Thymus (tissue), 11 donors: Measurements from ENCODE around the gene USP34. TPM values are rescaled to one million over a fixed set of nuclear protein-coding genes. Genes with fewer than 3 reads are reported as not detected.

Source experiments
- DNase-seq, 9 donors: peaks; one replicate each; pipeline ENCODE4 v3.0.0-alpha.2; 2013; ENCODE audit warnings: low spot score in 9 of 9, low read depth in 6 of 9, missing footprints in 1 of 9
- H3K27ac ChIP-seq, 2 donors: one replicate each; pipeline ENCODE4 v1.5.1; 2013; ENCODE audit warnings: control low read depth in 1 of 2, low read depth in 1 of 2, low read length in 1 of 2, mild to moderate bottlenecking in 1 of 2, moderate library complexity in 1 of 2
- H3K27me3 ChIP-seq, 2 donors: one replicate each; pipeline ENCODE4 v1.5.1; 2013; ENCODE audit warnings: low read length in 1 of 2; ENCODE audit not compliant: control insufficient read depth in 2 of 2, insufficient read depth in 1 of 2
- H3K36me3 ChIP-seq, 2 donors: one replicate each; pipeline ENCODE4 v1.5.1; 2013; ENCODE audit warnings: low read length in 1 of 2, mild to moderate bottlenecking in 1 of 2, moderate library complexity in 1 of 2; ENCODE audit not compliant: control insufficient read depth in 2 of 2, insufficient read depth in 2 of 2
- H3K4me1 ChIP-seq, 2 donors: one replicate each; pipeline ENCODE4 v1.5.1; 2013; ENCODE audit warnings: low read length in 2 of 2; ENCODE audit not compliant: control insufficient read depth in 2 of 2, insufficient read depth in 2 of 2
- H3K4me3 ChIP-seq, 2 donors: one replicate each; pipeline ENCODE4 v1.5.1; 2013; ENCODE audit warnings: low read length in 2 of 2, control low read depth in 1 of 2, mild to moderate bottlenecking in 1 of 2
- H3K9me3 ChIP-seq, 2 donors: one replicate each; pipeline ENCODE4 v1.5.1; 2013; ENCODE audit warnings: low read length in 1 of 2, mild to moderate bottlenecking in 1 of 2; ENCODE audit not compliant: control insufficient read depth in 2 of 2, insufficient read depth in 1 of 2
- WGBS: extraction: QIAGEN DNeasy Blood & Tissue Kit; methylation state at CpG from one replicate; pipeline ENCODE4 v1.1.7; 2013; 5-methylcytosine and 5-hydroxymethylcytosine counted together
- polyA plus RNA-seq: library from polyadenylated mRNA; stranded (reverse); fragments of 200-250 nt; gene quantifications from one replicate; pipeline ENCODE4 v1.2.3, GENCODE V29; 2013
- total RNA-seq: library from RNA; stranded (reverse); fragments of 120-200 nt; gene quantifications from one replicate; pipeline ENCODE4 v1.2.4, GENCODE V29; 2013
- donor health status: healthy.

Gene USP34
- total and polyA plus RNA-seq, 2 donors = 54.5 to 102 TPM

DNA sequence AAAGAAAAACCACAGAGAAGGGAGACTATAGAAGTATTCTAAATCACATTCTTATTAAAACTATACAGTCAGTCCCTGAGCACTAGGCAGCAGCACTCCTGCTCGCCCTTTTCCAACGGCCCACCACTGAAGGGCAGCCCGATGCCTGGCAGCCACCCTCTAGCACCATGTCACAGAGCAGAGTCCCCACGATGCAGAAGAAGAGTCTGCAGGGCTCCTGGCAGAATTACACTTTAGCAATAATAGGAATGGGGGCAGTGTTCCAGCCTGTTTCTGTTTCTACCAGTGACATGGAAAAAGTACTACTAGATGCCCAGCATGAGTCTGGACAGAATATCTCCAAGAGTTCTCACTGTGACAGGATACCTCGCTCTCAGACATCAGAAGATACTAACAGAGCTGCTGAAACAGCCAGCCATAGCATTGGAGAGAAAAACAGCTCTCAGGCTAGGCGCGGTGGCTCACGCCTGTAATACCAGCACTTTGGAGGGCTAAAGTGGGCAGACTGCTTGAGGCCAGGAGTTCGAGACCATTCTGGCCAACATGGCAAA is 221.3 kb downstream of the USP34 start:
- WGBS = over 99% methylated on average over 9 of the region's 9 CpGs
- Histone ChIP-seq H3K27ac (no peak overlapping the region), H3K4me1 (no peaks in the 10 kb centered on the region), H3K9me3 (no peaks in the 10 kb centered on the region), H3K4me3 (no peak overlapping the region), H3K27me3 (no peaks in the 10 kb centered on the region), H3K36me3 (peaks cover 12 to 52% of the 10 kb centered on the region in 2 donors)
- no peak for DNase-seq

DNA sequence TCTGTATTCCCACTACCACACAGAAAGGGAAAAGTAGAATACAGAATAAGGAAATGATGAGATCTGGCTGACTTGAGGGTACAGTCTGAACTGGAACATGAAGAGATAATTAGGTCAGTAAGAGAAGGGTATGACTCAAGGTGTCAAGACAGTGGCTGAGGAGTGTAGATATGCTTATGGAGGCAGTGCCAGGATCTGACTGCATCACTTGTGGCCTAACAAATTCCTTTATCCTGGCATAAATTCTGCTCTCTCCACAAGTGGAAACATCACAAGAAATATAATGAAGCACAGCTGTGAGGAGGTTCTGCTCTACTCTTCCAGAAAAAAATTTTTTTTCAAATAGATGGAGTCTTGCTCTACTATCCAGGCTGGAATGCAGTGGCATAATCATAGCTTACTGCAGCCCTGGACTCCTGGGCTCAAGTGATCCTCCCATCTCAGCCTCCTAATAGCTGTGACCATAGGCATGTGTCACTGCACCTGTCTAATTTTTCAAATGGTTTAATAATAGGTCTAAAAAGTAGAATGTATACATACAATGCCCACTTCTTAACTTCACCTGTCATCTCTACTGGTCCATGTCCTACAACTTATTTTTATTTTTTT is 223.6 kb downstream of the USP34 start:
- H3K27me3 ChIP-seq = no peaks in the 10 kb centered on the region
- H3K9me3 ChIP-seq = no peaks in the 10 kb centered on the region
- peaks cover 16 to 53% of the 10 kb centered on the region in 2 donors for H3K36me3 ChIP-seq
- no peak overlapping the region for H3K4me3 ChIP-seq
- no peaks in the 10 kb centered on the region for H3K4me1 ChIP-seq
- no peak overlapping the region for H3K27ac ChIP-seq
- no peak for DNase-seq

DNA sequence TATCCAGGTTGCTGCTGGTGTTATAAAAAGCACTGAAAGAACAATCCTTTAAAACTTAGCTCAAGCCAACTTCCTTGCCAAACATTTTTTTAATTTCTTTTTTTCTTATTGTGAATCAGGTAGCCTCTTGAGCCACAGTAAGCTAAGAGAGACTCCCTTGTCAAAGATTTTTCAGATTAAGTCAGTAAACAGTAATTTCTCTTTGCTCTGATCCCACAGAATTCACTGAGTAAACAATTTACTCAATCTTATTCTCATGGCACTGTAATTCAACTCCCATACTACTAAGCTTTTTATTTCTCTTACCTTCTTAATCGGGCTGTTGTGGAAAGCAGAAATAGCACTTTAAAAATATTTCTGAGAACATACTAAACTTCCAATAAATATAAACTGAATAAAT is 226.2 kb downstream of the USP34 start:
- Histone ChIP-seq H3K27ac (no peak overlapping the region), H3K9me3 (no peaks in the 10 kb centered on the region), H3K27me3 (no peaks in the 10 kb centered on the region), H3K4me3 (no peak overlapping the region), H3K4me1 (no peaks in the 10 kb centered on the region), H3K36me3 (peaks cover 25 to 49% of the 10 kb centered on the region in 2 donors)
- no peak for DNase-seq
- 100% methylated on average over 1 of the region's 1 CpG for WGBS

DNA sequence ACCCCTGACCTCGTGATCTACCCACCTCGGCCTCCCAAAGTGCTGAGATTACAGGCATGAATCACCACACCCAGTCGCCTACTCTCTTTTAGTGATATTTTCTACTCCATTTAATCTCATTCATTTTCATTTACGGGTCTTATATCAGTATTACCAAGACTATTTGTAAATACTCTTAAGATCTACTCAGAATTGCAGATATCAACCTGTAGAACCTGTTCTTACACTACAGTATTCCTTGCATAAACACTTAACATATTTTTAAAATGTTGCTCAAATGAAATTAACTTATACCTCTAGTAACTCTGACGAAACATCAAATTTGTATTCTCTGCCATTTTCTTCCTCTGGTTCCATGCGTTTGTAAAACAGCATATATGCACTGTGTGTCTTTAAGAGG is 229.6 kb downstream of the USP34 start:
- Histone ChIP-seq H3K9me3 (no peaks in the 10 kb centered on the region), H3K4me3 (no peak overlapping the region), H3K36me3 (peaks cover 14 to 34% of the 10 kb centered on the region in 2 donors), H3K27ac (no peak overlapping the region), H3K4me1 (no peaks in the 10 kb centered on the region), H3K27me3 (no peaks in the 10 kb centered on the region)
- no peak for DNase-seq
- WGBS = 98% methylated on average over 6 of the region's 6 CpGs

DNA sequence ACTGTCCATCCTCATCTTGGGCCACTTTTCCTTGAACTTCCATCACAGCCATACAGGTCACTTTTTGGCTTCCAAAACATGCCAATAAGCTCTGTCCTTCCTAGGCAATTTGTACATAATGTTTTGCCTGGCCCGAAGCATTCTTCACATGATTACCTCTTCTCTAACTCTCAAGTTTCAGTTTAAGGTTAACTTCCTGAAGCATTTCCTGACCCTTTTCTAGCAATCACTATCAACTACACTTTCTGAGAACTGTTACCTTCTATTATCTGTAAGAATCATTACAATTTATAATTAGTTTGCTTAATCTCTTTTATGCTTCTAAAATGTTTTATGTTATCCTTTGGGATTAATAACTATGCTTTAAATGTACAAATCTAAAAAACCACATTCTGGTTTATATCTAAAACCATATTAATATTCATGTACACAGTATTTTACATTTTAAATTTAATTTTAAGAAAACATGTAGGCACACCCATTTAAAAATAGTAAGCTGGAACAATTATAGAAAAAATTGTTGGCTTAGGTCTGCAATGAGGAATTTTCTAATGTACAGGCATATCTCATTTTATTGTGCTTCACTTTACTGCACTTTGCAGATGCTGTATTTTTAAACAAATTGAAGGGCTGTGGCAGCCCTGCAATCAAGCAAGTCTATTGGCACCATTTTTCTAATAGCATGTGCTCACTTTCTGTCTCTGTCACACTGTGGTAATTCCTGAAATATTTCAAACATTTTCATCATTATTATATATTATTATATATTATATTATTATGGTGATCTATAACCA is 232.5 kb downstream of the USP34 start:
- no peak for DNase-seq
- H3K4me3 ChIP-seq = no peak overlapping the region
- no peaks in the 10 kb centered on the region for H3K27me3 ChIP-seq
- no peaks in the 10 kb centered on the region for H3K4me1 ChIP-seq
- peaks cover 9 to 31% of the 10 kb centered on the region in 2 donors for H3K36me3 ChIP-seq
- H3K9me3 ChIP-seq = no peaks in the 10 kb centered on the region
- 44% methylated on average over 1 of the region's 1 CpG for WGBS
- no peak overlapping the region for H3K27ac ChIP-seq

DNA sequence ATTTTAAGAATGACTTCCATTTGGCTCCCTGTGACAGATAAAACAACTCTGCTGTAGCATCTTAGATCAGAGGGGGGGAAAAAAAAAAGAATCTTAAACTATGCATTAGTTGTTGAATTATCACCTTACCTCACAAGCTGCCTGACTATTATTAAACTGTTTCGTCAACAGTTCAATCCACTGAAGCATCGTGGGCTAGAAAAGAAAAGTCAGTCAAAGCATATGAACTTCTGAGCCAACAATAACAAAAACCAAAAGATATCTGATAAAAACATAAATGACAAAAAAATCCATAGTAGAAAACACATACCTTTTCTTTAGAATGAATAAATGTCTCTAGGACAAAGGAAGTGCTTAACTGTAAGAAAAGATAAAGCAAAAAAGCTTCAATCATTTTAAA is 235.2 kb downstream of the USP34 start:
- no peak overlapping the region for H3K4me3 ChIP-seq
- no peaks in the 10 kb centered on the region for H3K4me1 ChIP-seq
- 96% methylated on average over 2 of the region's 2 CpGs for WGBS
- H3K27ac ChIP-seq = no peak overlapping the region
- DNase-seq = no peak
- no peaks in the 10 kb centered on the region for H3K9me3 ChIP-seq
- H3K36me3 ChIP-seq = peaks cover 10 to 24% of the 10 kb centered on the region in 2 donors
- H3K27me3 ChIP-seq = no peaks in the 10 kb centered on the region

DNA sequence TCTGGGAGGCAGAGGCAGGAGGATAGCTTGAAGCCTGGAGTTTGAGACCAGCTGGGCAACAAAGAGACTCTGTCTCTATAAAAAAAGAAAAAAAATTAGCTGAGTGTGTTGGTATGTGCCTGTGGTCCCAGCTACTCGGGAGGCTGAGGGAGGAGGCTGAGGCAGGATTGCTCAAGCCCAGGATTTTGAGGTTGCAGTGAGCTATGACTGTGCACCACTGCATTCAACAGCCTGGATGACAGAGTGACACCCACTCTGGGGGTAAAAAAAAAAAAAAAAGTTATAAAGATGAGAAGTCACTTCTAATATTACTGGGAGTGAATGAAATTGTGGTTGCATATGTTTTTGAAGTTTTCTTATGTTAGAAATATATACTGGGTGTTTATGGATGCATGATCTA is 237.3 kb downstream of the USP34 start:
- no peak overlapping the region for H3K4me3 ChIP-seq
- 98% methylated on average over 1 of the region's 1 CpG for WGBS
- H3K27ac ChIP-seq = no peak overlapping the region
- no peaks in the 10 kb centered on the region for H3K27me3 ChIP-seq
- H3K4me1 ChIP-seq = no peaks in the 10 kb centered on the region
- no peak for DNase-seq
- no peaks in the 10 kb centered on the region for H3K9me3 ChIP-seq
- H3K36me3 ChIP-seq = peaks cover 13 to 25% of the 10 kb centered on the region in 2 donors

DNA sequence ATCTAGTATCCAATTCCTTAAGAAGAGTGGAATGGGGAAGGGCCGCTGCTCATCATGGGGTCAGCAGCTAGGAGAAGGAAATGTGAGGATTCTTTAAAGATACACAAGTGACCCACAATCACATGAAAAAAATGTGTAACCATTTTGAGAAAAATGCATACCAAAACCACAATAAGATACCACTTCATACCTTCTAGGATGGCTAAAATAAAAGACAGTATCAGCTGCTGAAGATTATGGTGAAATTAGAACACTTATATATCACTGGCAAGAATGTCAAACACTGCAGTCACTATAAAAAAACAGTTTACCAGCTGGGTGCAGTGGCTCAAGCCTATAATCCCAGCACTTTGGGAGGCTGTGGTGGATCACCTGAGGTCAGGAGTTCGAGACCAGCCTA is 241.0 kb downstream of the USP34 start:
- Histone ChIP-seq H3K27ac (no peak overlapping the region), H3K4me3 (no peak overlapping the region), H3K9me3 (no peaks in the 10 kb centered on the region), H3K36me3 (peaks cover 13 to 37% of the 10 kb centered on the region in 2 donors), H3K4me1 (no peaks in the 10 kb centered on the region), H3K27me3 (no peaks in the 10 kb centered on the region)
- DNase-seq = no peak
- 100% methylated on average over 2 of the region's 2 CpGs for WGBS

DNA sequence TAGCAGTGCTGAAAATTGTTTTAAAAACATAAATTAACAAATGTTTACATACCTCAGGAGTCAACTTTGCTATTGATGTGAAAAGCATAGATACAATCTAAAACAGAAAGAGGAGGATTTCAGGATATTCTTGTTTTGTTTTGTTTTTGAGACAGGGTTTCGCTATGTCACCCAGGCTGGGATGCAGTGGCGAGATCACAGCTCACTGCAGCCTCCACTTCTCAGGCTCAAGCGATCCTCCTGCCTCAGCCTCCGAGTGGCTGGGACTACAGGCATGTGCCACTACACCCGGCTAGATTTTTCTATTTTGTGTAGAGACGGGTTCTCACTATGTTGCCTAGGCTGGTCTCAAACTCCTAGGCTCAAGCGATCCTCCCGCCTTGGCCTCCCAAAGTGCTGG is 248.3 kb downstream of the USP34 start:
- H3K4me1 ChIP-seq = no peaks in the 10 kb centered on the region
- no peaks in the 10 kb centered on the region for H3K9me3 ChIP-seq
- WGBS = 98% methylated on average over 8 of the region's 8 CpGs
- H3K27ac ChIP-seq = no peak overlapping the region
- no peak for DNase-seq
- peaks cover 7 to 54% of the 10 kb centered on the region in 2 donors for H3K36me3 ChIP-seq
- H3K27me3 ChIP-seq = no peaks in the 10 kb centered on the region
- no peak overlapping the region for H3K4me3 ChIP-seq
